Measurements from ENCODE around the gene DBP. TPM values are rescaled to one million over a fixed set of nuclear protein-coding genes. Genes with fewer than 3 reads are reported as not detected.

The DBP gene
- total RNA-seq, 1 donor from 2014 or later = 2.9 TPM

DNA sequence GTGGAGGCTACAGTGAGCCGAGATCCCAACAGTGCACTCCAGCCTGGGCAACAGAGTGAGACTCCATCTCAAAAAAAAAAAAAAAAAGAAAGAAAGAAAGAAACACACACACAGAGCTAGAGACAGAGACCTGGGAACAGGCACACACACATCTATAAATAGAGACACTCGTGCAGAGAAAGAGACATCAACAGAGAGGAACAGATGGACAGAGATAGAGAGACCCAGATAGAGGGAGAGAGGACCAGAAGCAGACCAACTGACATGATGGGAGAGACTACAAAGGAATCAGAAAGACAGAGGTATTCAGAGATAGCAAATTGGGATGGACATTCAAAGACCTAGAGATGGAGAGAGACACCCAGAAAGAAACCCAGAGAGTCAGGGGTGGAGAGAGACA lies 11.0 kb upstream of the DBP start:
- Mint-ChIP-seq H3K4me1 (ENCODE audit: low read depth, unreplicated experiment) (peaks cover 3% of the 10 kb centered on the region), H3K27ac (ENCODE audit: unreplicated experiment) (peak overlapping the region; percentile 36), H3K27me3 (ENCODE audit: unreplicated experiment) (peaks cover 8% of the 10 kb centered on the region), H3K4me3 (ENCODE audit: unreplicated experiment) (peak overlapping the region; percentile 54), H3K36me3 (ENCODE audit: unreplicated experiment) (no peaks in the 10 kb centered on the region), H3K9me3 (ENCODE audit: unreplicated experiment) (peaks cover 5% of the 10 kb centered on the region)
- TF ChIP-seq, protein P1, sequence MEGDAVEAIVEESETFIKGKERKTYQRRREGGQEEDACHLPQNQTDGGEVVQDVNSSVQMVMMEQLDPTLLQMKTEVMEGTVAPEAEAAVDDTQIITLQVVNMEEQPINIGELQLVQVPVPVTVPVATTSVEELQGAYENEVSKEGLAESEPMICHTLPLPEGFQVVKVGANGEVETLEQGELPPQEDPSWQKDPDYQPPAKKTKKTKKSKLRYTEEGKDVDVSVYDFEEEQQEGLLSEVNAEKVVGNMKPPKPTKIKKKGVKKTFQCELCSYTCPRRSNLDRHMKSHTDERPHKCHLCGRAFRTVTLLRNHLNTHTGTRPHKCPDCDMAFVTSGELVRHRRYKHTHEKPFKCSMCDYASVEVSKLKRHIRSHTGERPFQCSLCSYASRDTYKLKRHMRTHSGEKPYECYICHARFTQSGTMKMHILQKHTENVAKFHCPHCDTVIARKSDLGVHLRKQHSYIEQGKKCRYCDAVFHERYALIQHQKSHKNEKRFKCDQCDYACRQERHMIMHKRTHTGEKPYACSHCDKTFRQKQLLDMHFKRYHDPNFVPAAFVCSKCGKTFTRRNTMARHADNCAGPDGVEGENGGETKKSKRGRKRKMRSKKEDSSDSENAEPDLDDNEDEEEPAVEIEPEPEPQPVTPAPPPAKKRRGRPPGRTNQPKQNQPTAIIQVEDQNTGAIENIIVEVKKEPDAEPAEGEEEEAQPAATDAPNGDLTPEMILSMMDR (IDR thresholded peaks at IDR 0.05; ENCODE audit: partially characterized antibody, unreplicated experiment) = no peak
- no peak for DNase-seq

DNA sequence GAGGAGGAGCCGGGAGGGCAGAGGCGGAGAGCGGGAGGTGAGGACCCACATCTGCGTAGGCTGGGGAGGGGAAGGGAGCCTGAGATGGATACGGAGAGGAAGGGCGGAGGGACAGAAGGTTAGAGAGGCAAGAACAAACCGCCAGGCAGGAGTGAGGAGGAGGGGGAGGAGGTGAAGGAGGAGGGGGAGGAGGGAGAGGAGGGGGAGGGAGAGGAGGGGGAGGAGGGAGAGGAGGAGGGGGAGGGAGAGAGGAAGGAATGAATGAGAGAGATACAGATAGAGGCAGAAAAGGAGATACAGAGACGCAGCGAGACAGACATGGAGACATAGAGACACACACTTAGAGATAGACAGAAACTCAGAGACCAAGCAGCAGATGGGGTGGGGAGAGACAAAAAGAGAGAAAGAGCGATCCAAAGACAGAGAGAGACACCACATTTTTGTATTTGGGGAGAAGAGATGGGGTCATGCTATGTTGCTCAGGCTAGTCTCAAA lies 9.6 kb upstream of the DBP start:
- Mint-ChIP-seq H3K4me3 (ENCODE audit: unreplicated experiment) (no peak overlapping the region), H3K9me3 (ENCODE audit: unreplicated experiment) (peaks cover 8% of the 10 kb centered on the region), H3K27me3 (ENCODE audit: unreplicated experiment) (peaks cover 8% of the 10 kb centered on the region), H3K4me1 (ENCODE audit: low read depth, unreplicated experiment) (peaks cover 3% of the 10 kb centered on the region), H3K27ac (ENCODE audit: unreplicated experiment) (peak overlapping the region; percentile 37), H3K36me3 (ENCODE audit: unreplicated experiment) (no peaks in the 10 kb centered on the region)
- DNase-seq = no peak
- TF ChIP-seq, protein P1 (IDR thresholded peaks at IDR 0.05; ENCODE audit: partially characterized antibody, unreplicated experiment) = no peak

DNA sequence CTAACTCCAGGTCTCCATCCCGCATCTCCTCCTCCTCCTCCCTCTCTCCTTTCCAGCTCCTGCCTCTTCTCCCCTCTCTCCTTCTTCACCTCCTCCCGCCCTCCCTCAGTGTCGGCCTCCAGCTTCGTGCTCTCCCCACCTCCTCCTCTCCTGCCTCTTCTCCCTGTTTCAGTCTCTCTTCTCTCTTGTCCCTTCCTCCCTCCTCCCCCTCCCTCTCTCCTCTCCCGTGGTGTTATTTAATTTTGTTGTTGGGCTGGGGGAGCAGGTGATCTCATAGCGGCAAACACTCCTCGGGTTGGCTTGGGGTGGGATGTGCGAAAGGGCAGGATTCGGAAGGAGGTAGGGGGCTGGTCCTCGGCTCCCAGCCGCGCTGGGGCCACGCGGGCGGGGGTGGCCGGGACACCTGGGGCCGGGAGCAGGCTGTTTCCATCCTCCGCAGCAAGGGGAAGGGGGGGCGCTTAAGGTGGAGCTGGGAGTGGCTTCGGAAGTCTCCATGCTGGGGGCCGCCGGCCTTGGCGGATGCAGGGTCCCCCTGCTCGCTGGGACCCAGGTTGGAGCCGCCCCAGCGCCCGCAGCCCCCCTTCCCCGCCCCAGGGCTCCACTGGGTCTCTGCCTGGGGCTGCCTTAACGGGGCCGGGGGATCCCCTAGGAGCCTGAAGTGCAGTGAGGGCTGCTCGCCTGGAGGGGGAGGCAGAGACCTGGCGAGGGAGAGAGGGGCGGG lies 9.0 kb upstream of the DBP start, which contains the start of gene CA11:
Gene CA11 (minus strand): TSS at position 187 of the 721 bp plus-strand sequence. CDS start 555 bp downstream, outside the sequence.
- TF ChIP-seq, protein P1 (IDR thresholded peaks at IDR 0.05; ENCODE audit: partially characterized antibody, unreplicated experiment) = peak; percentile 81
- peaks cover 11% of the 10 kb centered on the region for H3K27me3 Mint-ChIP-seq (ENCODE audit: unreplicated experiment)
- H3K36me3 Mint-ChIP-seq (ENCODE audit: unreplicated experiment) = no peaks in the 10 kb centered on the region
- H3K27ac Mint-ChIP-seq (ENCODE audit: unreplicated experiment) = peak within 1 kb of the TSS; percentile 82
- DNase-seq = peak; percentile 94
- H3K4me3 Mint-ChIP-seq (ENCODE audit: unreplicated experiment) = peak within 1 kb of the TSS; percentile 92
- H3K9me3 Mint-ChIP-seq (ENCODE audit: unreplicated experiment) = peaks cover 8% of the 10 kb centered on the region
- peaks cover 3% of the 10 kb centered on the region for H3K4me1 Mint-ChIP-seq (ENCODE audit: low read depth, unreplicated experiment)

DNA sequence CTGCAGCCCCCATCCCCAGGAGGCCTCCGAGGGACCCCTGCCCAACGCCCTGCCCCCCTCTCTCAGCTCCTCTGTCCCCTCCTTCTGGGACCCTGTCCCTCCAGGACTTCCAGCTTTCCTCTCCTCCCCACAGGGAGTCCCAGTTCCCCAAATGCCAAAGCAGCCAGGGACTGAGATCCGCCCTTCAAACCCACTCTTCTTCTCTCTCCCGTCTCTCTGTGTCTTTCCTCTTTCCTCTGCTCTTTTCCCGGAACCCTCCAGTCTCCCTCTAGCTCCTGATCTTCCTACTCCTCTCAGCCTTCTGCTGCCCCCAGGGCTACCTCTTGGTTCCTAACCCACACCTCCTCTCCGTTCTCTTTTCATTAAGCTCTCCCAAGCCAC lies 8.4 kb upstream of the DBP start:
- peaks cover 3% of the 10 kb centered on the region for H3K4me1 Mint-ChIP-seq (ENCODE audit: low read depth, unreplicated experiment)
- H3K27ac Mint-ChIP-seq (ENCODE audit: unreplicated experiment) = peak overlapping the region; percentile 82
- peaks cover 11% of the 10 kb centered on the region for H3K27me3 Mint-ChIP-seq (ENCODE audit: unreplicated experiment)
- TF ChIP-seq, protein P1 (IDR thresholded peaks at IDR 0.05; ENCODE audit: partially characterized antibody, unreplicated experiment) = no peak
- no peak for DNase-seq
- peak overlapping the region; percentile 92 for H3K4me3 Mint-ChIP-seq (ENCODE audit: unreplicated experiment)
- no peaks in the 10 kb centered on the region for H3K36me3 Mint-ChIP-seq (ENCODE audit: unreplicated experiment)
- peaks cover 8% of the 10 kb centered on the region for H3K9me3 Mint-ChIP-seq (ENCODE audit: unreplicated experiment)
